H1 (cell line): ENCODE measurements around the gene ZNF620. TPM values are rescaled to one million over a fixed set of nuclear protein-coding genes. Genes with fewer than 3 reads are reported as not detected.

Experiments used
- CTCF ChIA-PET: fragments of 300-600 bp; sonication (Branson Sonifier 250); formaldehyde crosslinking; loops from one replicate; lab custom pipeline; 2021; ENCODE audit not compliant: partially characterized antibody; lab: Charles Lee
- POLR2A ChIA-PET: fragments of 300-600 bp; sonication (Branson Sonifier 250); formaldehyde crosslinking; loops from one replicate; lab custom pipeline; 2021; ENCODE audit warnings: inconsistent platforms; ENCODE audit not compliant: partially characterized antibody; lab: Charles Lee
- DNase-seq, 2 experiments: peaks; one replicate each; pipeline versions ENCODE4 v3.0.0 to v3.0.0-alpha.2; 2010 to 2022; ENCODE audit warnings: low spot score in 2 of 2, low read depth in 1 of 2, mixed read lengths in 1 of 2
- FAIRE-seq: peaks from 2 replicates; lab custom pipeline; 2011; peaks lifted over from hg19 to GRCh38; lab: Jason Lieb, UNC
- H2AFZ ChIP-seq: 2 replicates; pipeline ENCODE4 v1.8.1; 2012; ENCODE audit warnings: low read length, inconsistent platforms
- H2AK5ac ChIP-seq: 2 replicates; pipeline ENCODE4 v1.6.1; 2013; ENCODE audit warnings: low read depth, low read length
- H2BK120ac ChIP-seq: replicated peaks from 2 replicates; pipeline ENCODE3; 2013; ENCODE audit warnings: low read depth, low read length, inconsistent platforms
- H2BK12ac ChIP-seq: 2 replicates; pipeline ENCODE4 v1.6.1; 2013; ENCODE audit warnings: low read depth, low read length
- H2BK15ac ChIP-seq: 2 replicates; pipeline ENCODE4 v1.6.1; 2013; ENCODE audit warnings: low read length
- H2BK20ac ChIP-seq: 2 replicates; pipeline ENCODE4 v1.6.1; 2013; ENCODE audit warnings: low read length
- H2BK5ac ChIP-seq: 2 replicates; pipeline ENCODE4 v1.6.1; 2013; ENCODE audit warnings: low read depth, low read length
- H3K14ac ChIP-seq: 2 replicates; pipeline ENCODE4 v1.6.1; 2013; ENCODE audit warnings: inconsistent platforms; ENCODE audit not compliant: insufficient read length
- H3K18ac ChIP-seq: 2 replicates; pipeline ENCODE4 v1.6.1; 2013; ENCODE audit warnings: low read length; ENCODE audit errors: extremely low read depth
- H3K23ac ChIP-seq: 2 replicates; pipeline ENCODE4 v1.6.1; 2013; ENCODE audit warnings: inconsistent platforms; ENCODE audit not compliant: insufficient read length
- H3K23me2 ChIP-seq: 2 replicates; pipeline ENCODE4 v1.6.1; 2013; ENCODE audit warnings: low read depth, low read length
- H3K27ac ChIP-seq: 2 replicates; pipeline ENCODE4 v1.6.1; 2011; ENCODE audit warnings: low read depth, low read length, inconsistent platforms
- H3K27me3 ChIP-seq, 4 experiments: replicated peaks in 1 of 4; 1 replicate in 1 of 4; 2 replicates in 3 of 4; pipeline versions ENCODE4 v1.6.1 to v1.8.1; 2011 to 2013; ENCODE audit warnings: low read length in 3 of 4, mild to moderate bottlenecking in 3 of 4, inconsistent platforms in 2 of 4, mixed read lengths in 2 of 4, moderate library complexity in 1 of 4; ENCODE audit not compliant: control insufficient read depth in 3 of 4, insufficient read depth in 3 of 4; ENCODE audit errors: extremely low read depth in 1 of 4
- H3K36me3 ChIP-seq, 4 experiments: 2 replicates each; pipeline versions ENCODE4 v1.6.1 to v1.8.1; 2011 to 2013; ENCODE audit warnings: mild to moderate bottlenecking in 4 of 4, low read length in 3 of 4, moderate library complexity in 2 of 4, control low read depth in 1 of 4, inconsistent platforms in 1 of 4; ENCODE audit not compliant: insufficient read depth in 4 of 4, control insufficient read depth in 2 of 4
- H3K4ac ChIP-seq: replicated peaks from 2 replicates; pipeline ENCODE3; 2013; ENCODE audit warnings: low read length, low read depth, mixed read lengths, inconsistent platforms; ENCODE audit not compliant: insufficient read length
- H3K4me1 ChIP-seq, 4 experiments: replicated peaks in 1 of 4; 1 replicate in 1 of 4; 2 replicates in 3 of 4; pipeline versions ENCODE4 v1.6.1 to v1.8.1; 2011 to 2013; ENCODE audit warnings: low read length in 3 of 4, inconsistent platforms in 2 of 4, mixed read lengths in 1 of 4; ENCODE audit not compliant: insufficient read depth in 4 of 4, control insufficient read depth in 3 of 4
- H3K4me2 ChIP-seq, 2 experiments: 2 replicates each; pipeline versions ENCODE4 v1.6.1 to v1.8.1; 2011 to 2013; ENCODE audit warnings: low read depth in 2 of 2, low read length in 2 of 2, control low read depth in 1 of 2, inconsistent platforms in 1 of 2, mild to moderate bottlenecking in 1 of 2; ENCODE audit not compliant: insufficient read depth in 1 of 2
- H3K4me3 ChIP-seq, 4 experiments: fragments of 200-600, 300-600 bp in 1 of 4; sonication (generic), shearing (Covaris generic), sonication (Bioruptor Twin) in 1 of 4; 2 replicates each; pipeline versions ENCODE4 v1.5.1 to v1.8.1; 2011 to 2016; ENCODE audit warnings: low read length in 4 of 4, low read depth in 3 of 4, control low read depth in 2 of 4, inconsistent platforms in 2 of 4, mild to moderate bottlenecking in 2 of 4, mixed read lengths in 1 of 4, moderate library complexity in 1 of 4; ENCODE audit not compliant: insufficient read depth in 2 of 4; ENCODE audit errors: extremely low read depth in 1 of 4
- H3K56ac ChIP-seq: replicated peaks from 2 replicates; pipeline ENCODE3; 2013; ENCODE audit warnings: low read depth, mild to moderate bottlenecking, mixed read lengths, low read length, inconsistent platforms; ENCODE audit not compliant: insufficient read length
- H3K79me1 ChIP-seq: 2 replicates; pipeline ENCODE4 v1.6.1; 2013; ENCODE audit warnings: low read depth, low read length, control low read depth
- H3K79me2 ChIP-seq, 2 experiments: 2 replicates each; pipeline versions ENCODE4 v1.6.1 to v1.8.1; 2012 to 2013; ENCODE audit warnings: low read length in 2 of 2, mild to moderate bottlenecking in 2 of 2, inconsistent platforms in 1 of 2; ENCODE audit not compliant: insufficient read depth in 2 of 2, control insufficient read depth in 1 of 2
- H3K9ac ChIP-seq, 4 experiments: replicated peaks in 1 of 4; 1 replicate in 1 of 4; 2 replicates in 3 of 4; pipeline versions ENCODE4 v1.6.1 to v1.8.1; 2011 to 2013; ENCODE audit warnings: low read depth in 3 of 4, low read length in 3 of 4, control low read depth in 2 of 4, mild to moderate bottlenecking in 2 of 4, moderate library complexity in 2 of 4, inconsistent platforms in 1 of 4; ENCODE audit errors: extremely low read depth in 1 of 4
- H3K9me3 ChIP-seq, 2 experiments: 2 replicates each; pipeline versions ENCODE4 v1.6.1 to v1.8.1; 2012 to 2013; ENCODE audit warnings: mild to moderate bottlenecking in 2 of 2, moderate library complexity in 2 of 2, control low read depth in 1 of 2, inconsistent platforms in 1 of 2, low read depth in 1 of 2, low read length in 1 of 2, mixed read lengths in 1 of 2; ENCODE audit not compliant: insufficient read depth in 2 of 2
- H4K20me1 ChIP-seq, 2 experiments: replicated peaks in 1 of 2; 2 replicates each; pipeline versions ENCODE3 to v1.8.1; 2011 to 2013; ENCODE audit warnings: inconsistent platforms in 2 of 2, low read length in 2 of 2, mild to moderate bottlenecking in 1 of 2; ENCODE audit not compliant: insufficient read depth in 2 of 2, control insufficient read depth in 1 of 2
- H4K5ac ChIP-seq: 2 replicates; pipeline ENCODE4 v1.6.1; 2013; ENCODE audit warnings: low read length, low read depth, mixed read lengths, inconsistent platforms; ENCODE audit not compliant: insufficient read length
- H4K8ac ChIP-seq: 2 replicates; pipeline ENCODE4 v1.8.0; 2013; ENCODE audit warnings: mild to moderate bottlenecking, moderate library complexity, low read length, inconsistent platforms; ENCODE audit not compliant: insufficient read depth; ENCODE audit errors: extremely low read depth
- H4K91ac ChIP-seq: replicated peaks from 2 replicates; pipeline ENCODE3; 2013; ENCODE audit warnings: low read length, mixed read lengths, inconsistent platforms; ENCODE audit not compliant: insufficient read length
- BRCA1 ChIP-seq: IDR thresholded peaks from 2 replicates; pipeline ENCODE4 v1.6.1; 2012; ENCODE audit warnings: low read depth, low read length, improper control_type of control experiment
- CBX8 ChIP-seq: fragments of 300-800, 300-1000 bp; sonication (generic); IDR thresholded peaks from 2 replicates; pipeline ENCODE4 v1.7.1; 2016; ENCODE audit warnings: low read depth, low read length, borderline replicate concordance
- EP300 ChIP-seq, 2 experiments: IDR thresholded peaks; 1 replicate in 1 of 2; 2 replicates in 1 of 2; pipeline ENCODE4 v1.6.1; 2011 to 2012; ENCODE audit warnings: low read depth in 2 of 2, low read length in 2 of 2, mild to moderate bottlenecking in 2 of 2, borderline replicate concordance in 1 of 2, inconsistent platforms in 1 of 2, moderate library complexity in 1 of 2
- FOSL1 ChIP-seq: IDR thresholded peaks from 2 replicates; pipeline ENCODE4 v1.6.1; 2011; ENCODE audit warnings: mild to moderate bottlenecking, low read depth, low read length, moderate library complexity; ENCODE audit not compliant: insufficient read depth
- GTF2F1 ChIP-seq: IDR thresholded peaks from 2 replicates; pipeline ENCODE4 v1.6.1; 2012; ENCODE audit warnings: low read depth, low read length, improper control_type of control experiment, borderline replicate concordance
- HDAC2 ChIP-seq, 2 experiments: fragments of 300-600 bp in 1 of 2; sonication (generic) in 1 of 2; IDR thresholded peaks; 2 replicates each; pipeline ENCODE4 v1.6.1; 2011 to 2012; ENCODE audit warnings: low read depth in 2 of 2, low read length in 2 of 2, mild to moderate bottlenecking in 2 of 2, moderate library complexity in 2 of 2, borderline replicate concordance in 1 of 2, inconsistent platforms in 1 of 2
- HDAC6 ChIP-seq: IDR thresholded peaks from one replicate; pipeline ENCODE4 v1.7.1; 2012; ENCODE audit warnings: low read depth, mild to moderate bottlenecking, inconsistent platforms, low read length, moderate library complexity
- JUN ChIP-seq: IDR thresholded peaks from 2 replicates; pipeline ENCODE4 v1.6.1; 2011; ENCODE audit warnings: low read depth, mild to moderate bottlenecking, improper control_type of control experiment, low read length
- RBBP5 ChIP-seq: IDR thresholded peaks from 2 replicates; pipeline ENCODE4 v1.7.1; 2012; ENCODE audit warnings: low read depth, mild to moderate bottlenecking, inconsistent platforms, low read length, moderate library complexity, borderline replicate concordance
- RFX5 ChIP-seq: IDR thresholded peaks from 2 replicates; pipeline ENCODE4 v1.6.1; 2011; ENCODE audit warnings: low read depth, low read length, improper control_type of control experiment, borderline replicate concordance
- RXRA ChIP-seq: IDR thresholded peaks from 2 replicates; pipeline ENCODE4 v1.6.1; 2011; ENCODE audit warnings: low read depth, mild to moderate bottlenecking, low read length, moderate library complexity; ENCODE audit not compliant: insufficient read depth
- SIX5 ChIP-seq: IDR thresholded peaks from 2 replicates; pipeline ENCODE4 v1.6.1; 2011; ENCODE audit warnings: mild to moderate bottlenecking, low read depth, low read length
- SP1 ChIP-seq: IDR thresholded peaks from 2 replicates; pipeline ENCODE4 v1.6.1; 2011; ENCODE audit warnings: low read depth, low read length
- WGBS, 2 experiments: shearing (Covaris generic) in 1 of 2; methylation state at CpG; one replicate each; pipeline versions ENCODE4 v1.1.6 to v1.1.7; 2013 to 2015; ENCODE audit warnings: low lambda C conversion rate in 2 of 2, mixed read lengths in 2 of 2, inconsistent platforms in 1 of 2, low coverage in 1 of 2, missing lambda C conversion rate in 1 of 2; ENCODE audit not compliant: insufficient replicate concordance in 2 of 2, insufficient coverage in 1 of 2, insufficient read length in 1 of 2; ENCODE audit errors: extremely low coverage in 1 of 2, missing lambda C conversion rate in 1 of 2; 5-methylcytosine and 5-hydroxymethylcytosine counted together
- polyA plus RNA-seq, 7 experiments: library from polyadenylated mRNA; depleted of rRNA in 3 of 7; stranded (reverse) in 5 of 7; unstranded in 2 of 7; fragments of >200 nt in 5 of 7; fragments of 200-250 nt in 2 of 7; gene quantifications; 1 replicate in 5 of 7; 2 replicates in 1 of 7; 4 replicates in 1 of 7; pipeline versions ENCODE4 v1.2.1 to v1.2.3, GENCODE V29; 2011 to 2013; ENCODE audit warnings: missing spikeins in 2 of 7, mixed read lengths in 2 of 7
- total RNA-seq: library from RNA; stranded (reverse); fragmentation: NEBNext Ultra II Directional; extraction: Animal tissue kit (Norgen Biotek cat#: 25700); gene quantifications from 2 replicates; pipeline ENCODE4 v1.2.1, GENCODE V29; 2021

The ZNF620 gene
- total and polyA plus RNA-seq, 2 of the 8 experiments (the other 6 are each of a cell fraction or from before 2014, with no cell fraction given), result 5.1 to 20.2 TPM

GRCh38 chr3:40497288-40497687 lies 8.6 kb upstream of the ZNF620 start:
- peaks cover 0 to 2% (median 0%) of the 10 kb centered on the region in 4 experiments; a peak in 1 of 7 replicates for H3K27me3 ChIP-seq
- H3K9ac ChIP-seq, result no peak overlapping the region
- no peaks in the 10 kb centered on the region for H3K36me3 ChIP-seq
- H4K91ac ChIP-seq, result no peak overlapping the region
- no peak overlapping the region for H2BK5ac ChIP-seq
- ChIA-PET CTCF (interaction anchor here (3.1 kb wide), 1 partner anchor 8 kb away, joined by 17 read pairs; the partner anchor contains the start of gene ZNF620), POLR2A (interaction anchor here (1.7 kb wide), 1 partner anchor 27 kb away, joined by 5 read pairs; the partner anchor contains the start of gene ZNF621)
- no peak overlapping the region for H3K14ac ChIP-seq
- DNase-seq (no peak), FAIRE-seq (no peak)
- no peaks in the 10 kb centered on the region for H3K23me2 ChIP-seq
- no peak overlapping the region for H4K5ac ChIP-seq
- no peaks in the 10 kb centered on the region for H3K79me2 ChIP-seq
- H3K18ac ChIP-seq, result no peak overlapping the region
- no peak overlapping the region for H3K27ac ChIP-seq
- H3K4me1 ChIP-seq, result no peaks in the 10 kb centered on the region
- no peak overlapping the region for H4K8ac ChIP-seq
- H2BK120ac ChIP-seq, result no peak overlapping the region
- no peak overlapping the region for H3K23ac ChIP-seq
- no peaks in the 10 kb centered on the region for H3K9me3 ChIP-seq
- H2BK12ac ChIP-seq, result no peak overlapping the region
- 87% methylated on average over 2 of the region's 2 CpGs; no CpG with 5 or more reads in 1 of the 2 experiments for WGBS, 2 experiments
- H3K4ac ChIP-seq, result no peak overlapping the region
- no peak overlapping the region for H3K56ac ChIP-seq
- H3K4me3 ChIP-seq, result no peak overlapping the region
- H2BK20ac ChIP-seq, result no peak overlapping the region
- H3K4me2 ChIP-seq, result no peak overlapping the region
- H2BK15ac ChIP-seq, result no peak overlapping the region
- H3K79me1 ChIP-seq, result no peaks in the 10 kb centered on the region
- no peak overlapping the region for H2AK5ac ChIP-seq
- H2AFZ ChIP-seq, result no peak overlapping the region
- no peaks in the 10 kb centered on the region for H4K20me1 ChIP-seq
- no peak for TF ChIP-seq SIX5
- no peak for TF ChIP-seq SP1
- no peak for TF ChIP-seq RXRA
- TF ChIP-seq FOSL1, result no peak
- TF ChIP-seq RBBP5, result no peak
- no peak for TF ChIP-seq HDAC2 (IDR thresholded peaks at IDR 0.05; ENCODE audit: borderline replicate concordance in 1 of 2, low read depth in 2 of 2, low read length in 2 of 2)
- TF ChIP-seq GTF2F1, result no peak
- no peak for TF ChIP-seq EP300 (IDR thresholded peaks at IDR 0.05; ENCODE audit: borderline replicate concordance in 1 of 2, low read depth in 2 of 2, low read length in 2 of 2)
- TF ChIP-seq BRCA1, result no peak
- TF ChIP-seq HDAC6, result no peak
- TF ChIP-seq CBX8, result no peak
- TF ChIP-seq RFX5, result no peak
- no peak for TF ChIP-seq JUN
